Neural cell (in vitro differentiated cells): ENCODE results near the gene DRD4. TPM values are rescaled to one million over a fixed set of nuclear protein-coding genes. Genes with fewer than 3 reads are reported as not detected.

Experiments used
- H2AFZ ChIP-seq: fragments of 200-600, 300-800 bp; sonication (generic), shearing (Covaris generic); 2 replicates; pipeline ENCODE4 v1.6.0; 2014; ENCODE audit warnings: low read depth, mild to moderate bottlenecking, antibody characterized with exemption, low read length, moderate library complexity
- H3F3A ChIP-seq: fragments of 200-600 bp; shearing (Covaris generic); 2 replicates; pipeline ENCODE4 v1.6.1; 2016; ENCODE audit warnings: mild to moderate bottlenecking, moderate library complexity, mixed read lengths, antibody characterized with exemption, low read length; ENCODE audit not compliant: insufficient read depth, poor library complexity, severe bottlenecking
- H3K27ac ChIP-seq: fragments of 200-600, 300-800 bp; sonication (generic), shearing (Covaris generic); 2 replicates; pipeline ENCODE4 v1.5.1; 2014; ENCODE audit warnings: mild to moderate bottlenecking, low read length, moderate library complexity
- H3K27me3 ChIP-seq: fragments of 300-800, 200-600 bp; sonication (generic), shearing (Covaris generic); 2 replicates; pipeline ENCODE4 v1.6.0; 2014; ENCODE audit warnings: mild to moderate bottlenecking, low read depth, low read length, moderate library complexity; ENCODE audit not compliant: insufficient read depth
- H3K36me3 ChIP-seq: fragments of 300-800, 200-600 bp; sonication (generic), shearing (Covaris generic); 2 replicates; pipeline ENCODE4 v1.5.1; 2014; ENCODE audit warnings: mild to moderate bottlenecking, antibody characterized with exemption, low read length, moderate library complexity; ENCODE audit not compliant: insufficient read depth
- H3K4me2 ChIP-seq: fragments of 300-800, 200-600 bp; sonication (generic), shearing (Covaris generic); 2 replicates; pipeline ENCODE4 v1.6.0; 2014; ENCODE audit warnings: mild to moderate bottlenecking, low read length
- H3K4me3 ChIP-seq: fragments of 300-800, 200-600 bp; sonication (generic), shearing (Covaris generic); 2 replicates; pipeline ENCODE4 v1.5.1; 2014; ENCODE audit warnings: mild to moderate bottlenecking, low read length, moderate library complexity
- H3K79me2 ChIP-seq: fragments of 200-600 bp; shearing (Covaris generic); replicated peaks from 2 replicates; pipeline ENCODE4 v1.6.0; 2014; ENCODE audit warnings: mild to moderate bottlenecking, low read length, moderate library complexity; ENCODE audit not compliant: insufficient read depth
- H3K9ac ChIP-seq: fragments of 300-800, 200-600 bp; sonication (generic), shearing (Covaris generic); 2 replicates; pipeline ENCODE4 v1.6.1; 2016; ENCODE audit warnings: mild to moderate bottlenecking, low read length, mixed read lengths
- H3K9me2 ChIP-seq: fragments of 200-600 bp; shearing (Covaris generic); 2 replicates; pipeline ENCODE4 v1.6.1; 2016; ENCODE audit warnings: mild to moderate bottlenecking, low read length, mixed read lengths; ENCODE audit not compliant: insufficient read depth
- H3K9me3 ChIP-seq: fragments of 200-600, 300-800 bp; sonication (generic), shearing (Covaris generic); 2 replicates; pipeline ENCODE4 v1.6.1; 2016; ENCODE audit warnings: mild to moderate bottlenecking, mixed run types, low read length, moderate library complexity, mixed read lengths
- H4K20me1 ChIP-seq: fragments of 200-600 bp; shearing (Covaris generic); 2 replicates; pipeline ENCODE4 v1.6.1; 2016; ENCODE audit warnings: mild to moderate bottlenecking, mixed run types; ENCODE audit not compliant: insufficient read depth
- EP300 ChIP-seq: fragments of 450-650 bp; conservative IDR thresholded peaks from 2 replicates; pipeline ENCODE4 v1.6.1; 2014; ENCODE audit warnings: antibody characterized with exemption, mild to moderate bottlenecking, moderate library complexity; ENCODE audit not compliant: poor library complexity, severe bottlenecking
- EZH2 ChIP-seq: fragments of 200-600, 300-800 bp; shearing (Covaris generic), sonication (generic); IDR thresholded peaks from 2 replicates; pipeline ENCODE4 v1.6.1; 2014; ENCODE audit warnings: antibody characterized with exemption, low read length, borderline replicate concordance, mild to moderate bottlenecking; ENCODE audit not compliant: insufficient read depth, poor library complexity, severe bottlenecking
- MXI1 ChIP-seq: fragments of 450-650 bp; conservative IDR thresholded peaks from 2 replicates; pipeline ENCODE4 v1.6.1; 2014; ENCODE audit warnings: antibody characterized with exemption, mild to moderate bottlenecking; ENCODE audit not compliant: poor library complexity, severe bottlenecking
- POLR2AphosphoS5 ChIP-seq: IDR thresholded peaks from 2 replicates; pipeline ENCODE4 v1.6.1; 2012
- RAD21 ChIP-seq: fragments of 450-650 bp; conservative IDR thresholded peaks from 2 replicates; pipeline ENCODE4 v1.6.1; 2014; ENCODE audit warnings: antibody characterized with exemption, mild to moderate bottlenecking, moderate library complexity
- SMC3 ChIP-seq: fragments of 450-650 bp; conservative IDR thresholded peaks from 2 replicates; pipeline ENCODE4 v1.6.1; 2014; ENCODE audit warnings: antibody characterized with exemption, mild to moderate bottlenecking, moderate library complexity; ENCODE audit not compliant: poor library complexity
- TAF1 ChIP-seq: IDR thresholded peaks from 2 replicates; pipeline ENCODE4 v1.6.1; 2012; ENCODE audit warnings: low read depth
- polyA plus RNA-seq: library from polyadenylated mRNA; depleted of rRNA; stranded (reverse); fragments of >200 nt; gene quantifications from 2 replicates; pipeline ENCODE4 v1.2.3, GENCODE V29; 2014
- TF ChIP-seq, protein P1 (sequence below): IDR thresholded peaks from 2 replicates; pipeline ENCODE4 v1.6.1; 2012; ENCODE audit warnings: borderline replicate concordance
- TF ChIP-seq, protein P2 (sequence below): fragments of 450-650 bp; IDR thresholded peaks from 2 replicates; pipeline ENCODE4 v1.5.1; 2014; ENCODE audit warnings: antibody characterized with exemption, mild to moderate bottlenecking, moderate library complexity; ENCODE audit not compliant: poor library complexity, severe bottlenecking

The DRD4 gene
- polyA plus RNA-seq, 1 donor from 2014 or later, result not detected

DNA sequence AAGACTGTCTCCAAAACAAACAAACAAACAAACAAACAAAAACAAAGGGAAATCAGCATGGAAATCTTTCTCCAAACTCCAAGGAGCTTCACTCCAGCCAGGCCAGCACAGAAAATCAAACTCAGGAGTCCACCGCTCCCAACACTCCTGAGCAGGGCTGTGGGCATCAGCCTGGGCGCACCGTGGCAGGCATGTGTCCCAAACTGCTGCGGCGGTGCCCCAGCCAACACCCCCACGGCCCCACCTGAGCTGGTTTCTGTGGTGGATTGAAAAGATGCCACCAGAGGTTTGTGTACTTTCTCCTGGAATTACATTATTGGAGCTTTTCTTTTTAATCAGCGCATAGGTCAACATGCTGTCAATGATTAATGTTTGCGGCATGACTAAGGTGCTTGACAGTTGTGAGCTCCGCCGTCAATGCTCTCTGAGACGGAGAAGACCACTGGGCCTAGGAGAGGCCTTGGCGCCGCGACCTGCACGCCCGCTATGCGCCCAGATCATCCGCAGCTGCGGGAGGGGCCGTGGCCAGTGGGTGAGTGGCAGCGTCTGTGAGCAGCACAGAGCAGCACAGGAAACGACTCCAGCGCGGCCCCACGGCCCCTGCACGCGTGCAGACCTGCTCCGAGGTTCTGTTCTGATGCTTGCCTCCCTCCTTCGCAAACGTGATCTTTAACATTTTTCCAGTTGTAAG is 18.1 kb downstream of the DRD4 start:
- Histone ChIP-seq H3K4me2 (no peak overlapping the region), H3K9me3 (no peaks in the 10 kb centered on the region), H2AFZ (no peak overlapping the region), H3K36me3 (no peaks in the 10 kb centered on the region), H3F3A (no peaks in the 10 kb centered on the region), H3K4me3 (no peak overlapping the region), H3K27me3 (no peaks in the 10 kb centered on the region), H3K9me2 (no peaks in the 10 kb centered on the region), H3K27ac (no peak overlapping the region), H4K20me1 (no peaks in the 10 kb centered on the region), H3K79me2 (no peaks in the 10 kb centered on the region), H3K9ac (no peak overlapping the region)
- TF ChIP-seq, protein P1, sequence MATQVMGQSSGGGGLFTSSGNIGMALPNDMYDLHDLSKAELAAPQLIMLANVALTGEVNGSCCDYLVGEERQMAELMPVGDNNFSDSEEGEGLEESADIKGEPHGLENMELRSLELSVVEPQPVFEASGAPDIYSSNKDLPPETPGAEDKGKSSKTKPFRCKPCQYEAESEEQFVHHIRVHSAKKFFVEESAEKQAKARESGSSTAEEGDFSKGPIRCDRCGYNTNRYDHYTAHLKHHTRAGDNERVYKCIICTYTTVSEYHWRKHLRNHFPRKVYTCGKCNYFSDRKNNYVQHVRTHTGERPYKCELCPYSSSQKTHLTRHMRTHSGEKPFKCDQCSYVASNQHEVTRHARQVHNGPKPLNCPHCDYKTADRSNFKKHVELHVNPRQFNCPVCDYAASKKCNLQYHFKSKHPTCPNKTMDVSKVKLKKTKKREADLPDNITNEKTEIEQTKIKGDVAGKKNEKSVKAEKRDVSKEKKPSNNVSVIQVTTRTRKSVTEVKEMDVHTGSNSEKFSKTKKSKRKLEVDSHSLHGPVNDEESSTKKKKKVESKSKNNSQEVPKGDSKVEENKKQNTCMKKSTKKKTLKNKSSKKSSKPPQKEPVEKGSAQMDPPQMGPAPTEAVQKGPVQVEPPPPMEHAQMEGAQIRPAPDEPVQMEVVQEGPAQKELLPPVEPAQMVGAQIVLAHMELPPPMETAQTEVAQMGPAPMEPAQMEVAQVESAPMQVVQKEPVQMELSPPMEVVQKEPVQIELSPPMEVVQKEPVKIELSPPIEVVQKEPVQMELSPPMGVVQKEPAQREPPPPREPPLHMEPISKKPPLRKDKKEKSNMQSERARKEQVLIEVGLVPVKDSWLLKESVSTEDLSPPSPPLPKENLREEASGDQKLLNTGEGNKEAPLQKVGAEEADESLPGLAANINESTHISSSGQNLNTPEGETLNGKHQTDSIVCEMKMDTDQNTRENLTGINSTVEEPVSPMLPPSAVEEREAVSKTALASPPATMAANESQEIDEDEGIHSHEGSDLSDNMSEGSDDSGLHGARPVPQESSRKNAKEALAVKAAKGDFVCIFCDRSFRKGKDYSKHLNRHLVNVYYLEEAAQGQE, result no peak
- TF ChIP-seq SMC3 (no peak), EZH2 (no peak), MXI1 (no peak), TAF1 (no peak)
- TF ChIP-seq, protein P2, sequence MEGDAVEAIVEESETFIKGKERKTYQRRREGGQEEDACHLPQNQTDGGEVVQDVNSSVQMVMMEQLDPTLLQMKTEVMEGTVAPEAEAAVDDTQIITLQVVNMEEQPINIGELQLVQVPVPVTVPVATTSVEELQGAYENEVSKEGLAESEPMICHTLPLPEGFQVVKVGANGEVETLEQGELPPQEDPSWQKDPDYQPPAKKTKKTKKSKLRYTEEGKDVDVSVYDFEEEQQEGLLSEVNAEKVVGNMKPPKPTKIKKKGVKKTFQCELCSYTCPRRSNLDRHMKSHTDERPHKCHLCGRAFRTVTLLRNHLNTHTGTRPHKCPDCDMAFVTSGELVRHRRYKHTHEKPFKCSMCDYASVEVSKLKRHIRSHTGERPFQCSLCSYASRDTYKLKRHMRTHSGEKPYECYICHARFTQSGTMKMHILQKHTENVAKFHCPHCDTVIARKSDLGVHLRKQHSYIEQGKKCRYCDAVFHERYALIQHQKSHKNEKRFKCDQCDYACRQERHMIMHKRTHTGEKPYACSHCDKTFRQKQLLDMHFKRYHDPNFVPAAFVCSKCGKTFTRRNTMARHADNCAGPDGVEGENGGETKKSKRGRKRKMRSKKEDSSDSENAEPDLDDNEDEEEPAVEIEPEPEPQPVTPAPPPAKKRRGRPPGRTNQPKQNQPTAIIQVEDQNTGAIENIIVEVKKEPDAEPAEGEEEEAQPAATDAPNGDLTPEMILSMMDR, result no peak

DNA sequence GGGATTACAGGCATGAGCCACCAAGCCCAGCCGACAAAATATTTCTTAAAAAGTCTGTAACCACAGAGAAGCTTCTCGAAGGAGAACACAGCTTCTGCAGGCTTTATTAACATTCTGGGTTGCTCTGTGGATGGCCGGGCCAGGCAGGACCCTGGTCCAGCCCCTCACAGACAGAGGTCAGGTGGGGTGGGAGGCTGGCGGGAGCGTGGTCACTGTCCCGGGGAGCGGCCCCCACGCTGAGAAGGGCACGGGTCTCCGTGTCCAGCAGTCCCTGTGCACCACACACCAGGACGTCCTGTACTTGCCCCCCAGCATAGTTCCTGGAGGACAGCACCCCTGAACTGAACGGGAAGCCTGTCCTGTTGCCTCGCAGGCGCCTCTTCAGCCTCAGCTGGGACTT is 19.4 kb downstream of the DRD4 start:
- no peak for TF ChIP-seq RAD21
- TF ChIP-seq SMC3, result no peak
- TF ChIP-seq MXI1, result no peak
- no peak for TF ChIP-seq EP300
- TF ChIP-seq POLR2AphosphoS5, result no peak
- TF ChIP-seq, protein P1, result no peak
- TF ChIP-seq TAF1, result no peak
- no peak for TF ChIP-seq EZH2
- TF ChIP-seq, protein P2, result no peak
- H3K4me2 ChIP-seq, result no peak overlapping the region
- H3K9ac ChIP-seq, result no peak overlapping the region
- H3K79me2 ChIP-seq, result no peaks in the 10 kb centered on the region
- no peaks in the 10 kb centered on the region for H3F3A ChIP-seq
- H2AFZ ChIP-seq, result no peak overlapping the region
- H3K27ac ChIP-seq, result no peak overlapping the region
- no peak overlapping the region for H3K4me3 ChIP-seq
- no peaks in the 10 kb centered on the region for H3K9me2 ChIP-seq
- no peaks in the 10 kb centered on the region for H3K27me3 ChIP-seq
- H3K9me3 ChIP-seq, result no peaks in the 10 kb centered on the region
- no peaks in the 10 kb centered on the region for H4K20me1 ChIP-seq
- H3K36me3 ChIP-seq, result no peaks in the 10 kb centered on the region
